Fibroblast of lung (primary cell): ENCODE results near the gene GRIK1. TPM values are rescaled to one million over a fixed set of nuclear protein-coding genes. Genes with fewer than 3 reads are reported as not detected.
"Not testable (repeated sequence)": the region's sequence is repeated elsewhere in the genome, so short reads cannot be mapped to it uniquely, and the experiment has no call there.

Experiments used
- DNase-seq, 2 donors: peaks; one replicate each; pipeline versions ENCODE4 v3.0.0 to v3.0.0-alpha.2; 2010; ENCODE audit warnings: low read depth in 2 of 2
- H2AFZ ChIP-seq: 2 replicates; pipeline ENCODE4 v1.5.1; 2012; ENCODE audit warnings: low read length, control low read depth, inconsistent platforms
- H3K27ac ChIP-seq: 2 replicates; pipeline ENCODE4 v1.5.1; 2011; ENCODE audit warnings: low read length, control low read depth; ENCODE audit not compliant: insufficient read depth
- H3K27me3 ChIP-seq: 2 replicates; pipeline ENCODE4 v1.5.1; 2011; ENCODE audit warnings: mild to moderate bottlenecking, low read length; ENCODE audit not compliant: control insufficient read depth, insufficient read depth
- H3K36me3 ChIP-seq: 2 replicates; pipeline ENCODE4 v1.5.1; 2011; ENCODE audit warnings: low read length; ENCODE audit not compliant: control insufficient read depth, insufficient read depth
- H3K4me1 ChIP-seq: 2 replicates; pipeline ENCODE4 v1.5.1; 2011; ENCODE audit warnings: low read length; ENCODE audit not compliant: control insufficient read depth, insufficient read depth; ENCODE audit errors: extremely low read depth
- H3K4me2 ChIP-seq: 2 replicates; pipeline ENCODE4 v1.5.1; 2011; ENCODE audit warnings: low read length, control low read depth; ENCODE audit not compliant: insufficient read depth; ENCODE audit errors: extremely low read depth
- H3K4me3 ChIP-seq, 4 experiments: fragments of 200-600 bp in 1 of 4; sonication (generic) in 1 of 4; replicated peaks in 1 of 4; 2 replicates each; pipeline ENCODE4 v1.5.1; 2011 to 2016; ENCODE audit warnings: low read length in 4 of 4, low read depth in 3 of 4, mild to moderate bottlenecking in 3 of 4, control low read depth in 2 of 4, inconsistent platforms in 1 of 4, mixed read lengths in 1 of 4; ENCODE audit not compliant: insufficient read depth in 1 of 4; ENCODE audit errors: control extremely low read depth in 1 of 4
- H3K79me2 ChIP-seq: 2 replicates; pipeline ENCODE4 v1.5.1; 2012; ENCODE audit warnings: mild to moderate bottlenecking, low read length, inconsistent platforms; ENCODE audit not compliant: control insufficient read depth, insufficient read depth
- H3K9ac ChIP-seq: 2 replicates; pipeline ENCODE4 v1.5.1; 2011; ENCODE audit warnings: mild to moderate bottlenecking, low read length, control low read depth; ENCODE audit not compliant: insufficient read depth
- H3K9me3 ChIP-seq: 2 replicates; pipeline ENCODE4 v1.5.1; 2012; ENCODE audit warnings: low read depth, low read length; ENCODE audit not compliant: control insufficient read depth, insufficient read depth
- H4K20me1 ChIP-seq: 2 replicates; pipeline ENCODE4 v1.5.1; 2011; ENCODE audit warnings: low read length; ENCODE audit not compliant: control insufficient read depth, insufficient read depth; ENCODE audit errors: extremely low read depth
- CTCF ChIP-seq, 2 donors: IDR thresholded peaks in 1 of 2; conservative IDR thresholded peaks in 1 of 2; 1 replicate in 1 of 2; 2 replicates in 1 of 2; pipeline ENCODE4 v1.5.1; 2011 to 2012; ENCODE audit warnings: low read length in 2 of 2, control low read depth in 1 of 2, inconsistent platforms in 1 of 2, low read depth in 1 of 2, mild to moderate bottlenecking in 1 of 2
- EZH2 ChIP-seq: IDR thresholded peaks from 2 replicates; pipeline ENCODE4 v1.5.1; 2012; ENCODE audit warnings: low read length, control low read depth, mild to moderate bottlenecking; ENCODE audit errors: missing control alignments
- polyA plus RNA-seq, 2 donors: library from polyadenylated mRNA; depleted of rRNA in 1 of 2; stranded (reverse) in 1 of 2; unstranded in 1 of 2; fragments of >200 nt; gene quantifications; 2 replicates each; pipeline ENCODE4 v1.2.1, GENCODE V29; 2011 to 2012; ENCODE audit warnings: missing spikeins in 1 of 2
- total RNA-seq: library from RNA; depleted of rRNA; stranded (reverse); fragments of >200 nt; gene quantifications from 2 replicates; pipeline ENCODE4 v1.2.1, GENCODE V29; 2014

The GRIK1 gene
- total and polyA plus RNA-seq, 2 donors (not counting 1 experiment from before 2014, with no cell fraction given): not detected

- Histone ChIP-seq H3K27ac (no peak overlapping the region), H3K27me3 (no peaks in the 10 kb centered on the region), H3K9me3 (no peaks in the 10 kb centered on the region), H3K9ac (no peak overlapping the region), H3K4me3 (no peak overlapping the region), H3K4me1 (no peaks in the 10 kb centered on the region), H3K4me2 (no peak overlapping the region), H3K79me2 (no peaks in the 10 kb centered on the region), H3K36me3 (no peaks in the 10 kb centered on the region), H4K20me1 (no peaks in the 10 kb centered on the region), H2AFZ (no peak overlapping the region)
- TF ChIP-seq CTCF (conservative IDR thresholded peaks at IDR 0.05 in 1 of 2, IDR thresholded peaks at IDR 0.05 in 1 of 2; ENCODE audit: low read depth in 1 of 2, low read length in 2 of 2) (no peak), EZH2 (no peak)
- peak in 1 of 2 donors; percentile 46 for DNase-seq
Measured at GRCh38 chr21:29610779-29611360, 328.9 kb downstream of the GRIK1 start.

- Histone ChIP-seq H3K9me3 (no peaks in the 10 kb centered on the region), H3K36me3 (no peaks in the 10 kb centered on the region), H2AFZ (no peak overlapping the region), H3K4me3 (no peak overlapping the region), H3K9ac (no peak overlapping the region), H3K27ac (no peak overlapping the region), H3K4me1 (no peaks in the 10 kb centered on the region), H3K27me3 (no peaks in the 10 kb centered on the region), H3K4me2 (no peak overlapping the region), H3K79me2 (no peaks in the 10 kb centered on the region), H4K20me1 (no peaks in the 10 kb centered on the region)
- no peak for DNase-seq
- no peak for TF ChIP-seq EZH2
Measured at GRCh38 chr21:29606613-29607012, 333.2 kb downstream of the GRIK1 start.

GRCh38 chr21:29605219-29605618 is 334.6 kb downstream of the GRIK1 start:
- H3K27me3 ChIP-seq, H3K9ac ChIP-seq, H2AFZ ChIP-seq: not testable (repeated sequence)

GRCh38 chr21:29604076-29604475 is 335.7 kb downstream of the GRIK1 start:
- no peak overlapping the region for H2AFZ ChIP-seq
- no peaks in the 10 kb centered on the region for H3K79me2 ChIP-seq
- H3K4me3 ChIP-seq: no peak overlapping the region
- H3K4me2 ChIP-seq: no peak overlapping the region
- no peaks in the 10 kb centered on the region for H3K4me1 ChIP-seq
- no peaks in the 10 kb centered on the region for H3K36me3 ChIP-seq
- H4K20me1 ChIP-seq: no peaks in the 10 kb centered on the region
- H3K27me3 ChIP-seq: no peaks in the 10 kb centered on the region
- no peak overlapping the region for H3K27ac ChIP-seq
- TF ChIP-seq EZH2 (no peak), CTCF (conservative IDR thresholded peaks at IDR 0.05 in 1 of 2, IDR thresholded peaks at IDR 0.05 in 1 of 2; ENCODE audit: low read depth in 1 of 2, low read length in 2 of 2) (no peak)
- no peak for DNase-seq
- H3K9ac ChIP-seq: no peak overlapping the region
- no peaks in the 10 kb centered on the region for H3K9me3 ChIP-seq

More at GRCh38 chr21:29605219-29605618, 334.6 kb downstream of the GRIK1 start:
- not testable (repeated sequence) for H3K4me1 ChIP-seq, H3K9me3 ChIP-seq, H3K27ac ChIP-seq, H3K79me2 ChIP-seq, H4K20me1 ChIP-seq, H3K4me2 ChIP-seq, H3K4me3 ChIP-seq, H3K36me3 ChIP-seq, DNase-seq
